GM19397 (cell line): ENCODE data around the gene ARHGEF28.

Source experiments
- ATAC-seq: cut with Tn5 transposase; IDR thresholded peaks from one replicate; pipeline ENCODE4 v1.9.1; 2021; ENCODE audit warnings: mild to moderate bottlenecking, moderate library complexity; ENCODE audit not compliant: unreplicated experiment

ARHGEF28 gene

DNA sequence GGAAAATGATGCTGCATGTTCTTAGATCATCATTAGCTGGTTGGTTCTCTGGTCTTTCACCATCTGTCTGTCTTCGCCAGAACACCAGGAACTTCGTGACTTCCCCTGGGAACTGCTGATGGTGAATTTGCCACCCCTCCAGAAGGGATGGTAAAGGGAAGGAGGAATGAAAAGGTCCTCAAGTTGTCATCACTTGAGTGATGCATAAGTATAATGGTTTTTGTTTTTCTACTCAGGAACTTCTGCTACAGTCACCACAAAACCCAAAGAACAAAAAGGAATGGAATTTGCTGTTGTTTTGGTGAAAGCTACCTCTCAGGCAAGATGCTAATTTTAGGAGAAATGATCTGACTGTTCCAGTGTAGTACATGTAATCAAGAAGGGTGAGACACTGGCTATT lies 328.4 kb downstream of the ARHGEF28 start:
- ATAC-seq: no peak

DNA sequence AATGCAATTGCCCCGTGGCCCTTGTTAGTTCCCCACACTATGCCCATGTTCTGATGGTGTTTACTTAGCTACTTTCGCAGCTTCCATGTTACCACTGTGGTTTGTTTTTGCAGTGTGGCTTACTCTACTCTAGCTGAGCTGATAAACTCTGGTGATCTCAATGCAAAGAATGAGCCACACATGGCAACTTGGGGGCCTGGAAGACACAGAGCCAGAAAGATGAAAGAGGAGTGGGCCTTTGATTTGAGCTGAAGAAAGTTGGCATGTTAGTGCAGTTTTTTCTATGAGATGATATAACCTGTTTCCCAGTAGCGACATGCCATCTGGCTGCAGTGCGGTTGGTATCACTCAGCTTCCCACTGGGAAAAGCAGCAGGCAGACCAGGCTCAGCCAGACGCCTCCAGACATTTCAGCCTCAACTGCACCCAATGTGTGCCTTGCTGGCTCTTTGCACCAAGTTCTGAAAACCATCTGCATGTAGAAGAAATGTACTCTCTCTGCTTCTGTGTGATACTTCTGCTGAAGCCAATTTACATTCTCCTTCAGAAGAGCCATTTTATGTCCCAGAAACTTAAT lies 329.4 kb downstream of the ARHGEF28 start:
- no peak for ATAC-seq

GRCh38 chr5:73957397-73958001 lies 331.5 kb downstream of the ARHGEF28 start:
- ATAC-seq: no peak

GRCh38 chr5:73958037-73958436 lies 332.0 kb downstream of the ARHGEF28 start:
- no peak for ATAC-seq

- peak; percentile 68 for ATAC-seq
Measured at GRCh38 chr5:73960023-73960422, 334.0 kb downstream of the ARHGEF28 start.

- ATAC-seq: peak; percentile 28
Measured at GRCh38 chr5:73960426-73960825, 334.4 kb downstream of the ARHGEF28 start.

DNA sequence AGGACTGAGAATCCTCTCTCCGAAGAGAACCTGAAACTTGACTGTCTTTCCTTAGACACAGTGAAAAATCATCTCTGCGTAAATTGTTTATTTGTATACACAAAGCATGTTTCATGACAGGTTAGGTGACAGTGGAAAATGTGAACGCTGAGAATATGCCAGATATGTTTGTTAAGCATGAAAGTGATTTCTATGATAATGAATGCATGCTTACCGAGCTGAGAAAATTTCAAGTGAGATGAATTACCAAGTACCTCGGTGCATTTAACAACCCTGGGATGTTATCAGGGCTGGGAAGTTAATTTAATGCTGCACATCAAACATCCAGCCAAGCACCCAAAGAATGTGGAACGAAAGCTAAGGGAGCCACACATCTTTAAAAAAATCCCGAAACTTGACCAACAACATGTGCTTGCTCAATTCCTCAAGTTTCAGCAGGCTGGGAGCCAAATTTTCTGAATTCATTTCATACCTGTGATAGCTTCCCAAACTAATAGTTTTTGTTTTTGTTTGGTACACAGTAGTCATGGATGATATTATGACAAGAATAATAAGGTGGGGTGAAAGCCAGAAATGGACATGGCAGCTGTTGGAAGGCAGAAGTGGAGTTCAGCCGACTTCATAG lies 336.9 kb downstream of the ARHGEF28 start:
- no peak for ATAC-seq

GRCh38 chr5:73964352-73964865 lies 338.4 kb downstream of the ARHGEF28 start:
- no peak for ATAC-seq

DNA sequence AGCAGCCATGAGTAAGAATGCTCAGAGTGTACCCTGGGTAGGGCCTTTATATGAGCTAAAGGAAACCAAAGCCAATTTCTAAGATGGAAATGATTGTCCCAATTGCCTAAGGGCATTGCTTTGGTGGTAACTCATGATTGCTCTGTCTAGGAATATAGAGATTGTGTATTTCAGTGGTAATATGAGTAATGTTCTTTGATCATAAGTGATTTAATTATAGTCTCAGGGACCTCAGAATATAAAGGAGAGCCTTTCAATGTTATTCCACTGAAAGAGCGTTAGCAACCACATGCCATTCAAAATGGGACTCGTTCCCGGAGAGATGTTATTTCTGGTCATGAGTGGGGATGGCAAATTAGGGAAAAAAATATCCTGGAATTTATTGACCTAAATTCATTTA lies 340.5 kb downstream of the ARHGEF28 start:
- ATAC-seq: no peak

- no peak for ATAC-seq
Measured at GRCh38 chr5:73967347-73967746, 341.4 kb downstream of the ARHGEF28 start.

- ATAC-seq: no peak
Measured at GRCh38 chr5:73968246-73968645, 342.2 kb downstream of the ARHGEF28 start.

GRCh38 chr5:73968729-73969128 lies 342.7 kb downstream of the ARHGEF28 start:
- no peak for ATAC-seq

DNA sequence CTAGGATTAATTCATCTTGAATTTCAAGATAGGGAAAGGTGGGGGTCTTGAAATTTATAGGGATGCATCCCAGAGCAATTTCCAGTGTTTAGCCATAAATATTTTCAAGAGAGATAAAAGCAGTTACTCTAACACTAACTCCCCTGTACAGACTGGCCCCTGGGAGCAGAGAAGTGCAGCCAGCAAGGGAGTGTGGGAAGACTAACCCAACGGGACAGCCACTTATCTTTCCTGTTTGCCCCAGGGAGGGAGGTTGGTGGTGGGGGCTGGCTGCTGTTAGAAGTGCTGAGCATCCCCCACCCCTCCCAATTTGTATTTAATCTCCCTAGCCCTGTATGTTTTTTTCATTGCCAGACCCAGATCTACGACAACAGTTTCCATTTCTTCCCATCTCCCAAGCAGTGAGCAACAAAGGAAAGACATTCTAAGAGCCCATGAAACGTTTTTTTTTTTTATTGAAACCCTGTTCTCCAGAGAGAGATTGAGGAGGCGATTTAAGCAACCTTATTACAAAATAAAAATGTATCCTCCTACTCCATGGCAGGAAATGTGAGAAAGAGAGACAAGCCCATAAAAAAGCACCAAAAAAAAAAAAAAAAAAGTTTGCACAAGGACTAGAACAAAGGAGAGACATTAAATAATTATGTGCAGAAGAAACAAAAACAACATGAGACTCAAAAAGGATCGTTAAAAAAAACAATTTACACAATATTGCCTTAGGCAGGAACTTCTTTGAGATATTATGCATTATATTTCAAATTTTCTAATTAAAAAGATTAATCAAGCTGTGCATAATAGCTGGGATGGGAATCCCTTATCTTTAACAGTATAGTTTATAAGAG lies 343.4 kb downstream of the ARHGEF28 start:
- no peak for ATAC-seq

DNA sequence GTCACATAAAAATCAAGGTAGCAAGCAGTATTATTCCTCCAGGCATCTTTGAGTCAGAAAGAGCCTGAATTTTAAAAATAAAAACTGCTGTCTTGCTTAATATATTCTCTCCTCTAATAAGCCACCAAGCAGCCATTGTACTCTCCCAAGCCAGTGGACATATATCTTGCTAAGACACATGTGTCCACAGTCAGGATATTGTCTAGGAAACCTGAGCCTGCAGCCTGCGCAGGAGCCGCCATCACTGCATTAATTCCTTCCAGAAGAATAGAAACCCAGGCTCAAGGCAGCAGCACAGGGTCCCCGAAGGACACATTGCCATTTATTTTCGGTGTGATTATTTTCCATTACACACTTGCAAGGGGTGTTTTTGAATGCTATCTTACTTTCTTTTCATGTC lies 345.3 kb downstream of the ARHGEF28 start:
- no peak for ATAC-seq

DNA sequence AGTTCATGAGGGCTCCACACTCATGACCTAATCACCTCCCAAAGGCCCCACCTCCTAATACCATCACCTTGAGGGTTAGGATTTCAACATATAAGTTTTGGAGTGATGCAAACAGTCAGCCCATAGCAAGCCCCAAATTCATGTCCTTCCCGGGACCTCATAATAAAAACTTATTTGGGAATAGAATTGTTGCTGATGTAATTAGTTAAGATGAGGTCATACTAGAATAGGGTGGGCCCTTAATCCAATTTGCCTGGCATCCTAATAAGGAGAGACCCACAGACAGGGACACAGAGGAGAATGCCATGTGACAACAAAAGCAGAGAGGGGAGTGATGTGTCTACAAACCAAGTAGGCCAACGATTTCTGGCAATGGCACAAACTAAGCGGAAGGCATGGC lies 347.1 kb downstream of the ARHGEF28 start:
- no peak for ATAC-seq

DNA sequence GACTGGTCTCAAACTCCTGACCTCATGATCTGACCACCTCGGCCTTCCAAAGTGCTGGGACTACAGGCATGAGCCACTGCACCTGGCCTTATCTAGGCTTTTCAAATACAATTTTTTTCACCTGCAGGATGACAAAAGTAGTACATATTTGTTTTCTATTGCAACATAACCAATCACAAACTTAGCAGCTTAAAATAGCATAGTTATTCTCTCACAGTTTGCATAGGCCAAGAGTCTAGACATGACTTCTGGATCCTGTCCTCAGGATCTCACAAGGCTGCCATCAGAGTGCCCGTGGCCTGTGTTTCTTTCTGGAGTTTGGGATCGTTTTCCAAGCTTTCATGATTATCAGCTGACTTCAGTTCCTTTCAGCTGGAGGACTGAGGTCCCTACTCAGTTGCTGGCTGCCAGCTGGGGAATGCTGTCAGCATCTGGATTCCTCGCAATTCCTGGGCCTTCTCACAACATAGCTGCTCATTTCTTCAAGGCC lies 348.9 kb downstream of the ARHGEF28 start:
- no peak for ATAC-seq

DNA sequence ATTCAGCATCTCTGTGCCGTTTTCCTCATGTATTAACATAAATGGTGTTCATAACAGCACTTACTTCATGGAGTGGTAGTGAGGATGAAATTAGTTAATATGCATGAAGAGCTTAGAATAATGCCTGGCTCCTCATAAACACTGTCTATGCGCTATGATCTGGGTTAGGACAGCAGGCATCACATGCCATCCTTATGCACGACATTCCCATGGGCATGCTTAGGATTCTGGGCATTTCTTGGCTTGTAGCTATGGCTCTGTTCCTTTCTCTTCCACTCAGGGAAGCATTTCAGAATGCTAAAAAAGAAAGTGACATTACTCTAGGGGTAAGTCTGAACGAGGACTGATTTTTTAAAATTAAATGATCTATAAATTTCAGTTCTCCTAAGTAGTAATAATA lies 349.8 kb downstream of the ARHGEF28 start:
- no peak for ATAC-seq

DNA sequence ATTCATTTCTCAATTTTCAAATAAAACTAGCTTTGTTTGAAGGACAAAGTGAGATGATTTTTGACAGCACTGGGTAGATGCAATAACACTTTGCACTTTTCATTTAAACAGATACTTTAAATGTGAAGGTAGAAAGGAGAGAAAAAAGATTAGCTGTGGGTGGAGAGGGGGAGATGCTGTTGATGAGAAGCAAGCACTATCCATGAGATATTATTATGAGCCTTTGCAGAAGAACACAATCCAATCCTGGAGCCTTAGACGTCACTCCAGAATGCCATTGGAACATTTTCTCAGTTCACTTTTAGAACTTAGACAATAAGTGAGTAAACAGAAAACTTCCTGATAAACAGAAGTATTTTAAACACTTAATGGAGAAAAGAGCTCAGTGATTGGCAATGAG lies 351.1 kb downstream of the ARHGEF28 start:
- no peak for ATAC-seq

DNA sequence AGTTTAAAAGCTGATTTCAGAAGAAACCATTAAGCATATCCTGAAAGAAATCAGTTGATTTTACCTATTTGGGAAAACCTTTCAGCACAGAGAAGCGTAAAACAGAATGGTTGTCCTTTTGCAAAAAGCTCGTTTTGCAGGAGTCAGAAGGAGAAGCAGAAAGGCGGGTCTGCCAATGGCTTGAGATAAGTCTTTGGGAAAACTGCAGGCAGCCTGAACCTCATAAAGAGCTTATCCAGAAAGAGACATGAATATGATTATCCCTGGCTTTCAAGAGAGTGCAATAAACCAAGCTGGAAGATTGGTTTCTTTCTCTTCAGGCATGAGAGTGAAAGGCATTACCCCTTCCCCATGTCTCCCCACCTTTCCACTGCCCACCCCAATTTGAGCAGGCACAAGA lies 353.3 kb downstream of the ARHGEF28 start:
- ATAC-seq: no peak

DNA sequence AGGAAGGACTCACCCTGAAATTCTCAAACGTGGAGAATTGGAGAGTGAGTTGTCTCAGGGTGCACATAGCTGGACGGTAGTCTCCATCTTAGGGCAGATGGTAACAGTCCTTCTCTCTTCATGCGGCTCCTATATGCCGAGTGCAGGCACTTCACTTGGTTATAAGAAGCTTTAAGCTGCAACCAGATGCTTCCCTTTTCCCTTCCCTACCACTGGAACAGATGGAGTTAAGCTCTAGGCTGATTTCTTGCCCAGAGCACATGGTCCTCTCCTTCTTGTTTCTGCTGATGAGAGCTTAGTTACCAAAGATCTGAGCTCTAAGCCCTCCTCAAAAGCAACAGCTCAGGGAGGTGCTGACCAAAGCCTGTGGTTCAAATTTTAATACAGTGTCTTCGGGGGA lies 355.7 kb downstream of the ARHGEF28 start:
- no peak for ATAC-seq

GRCh38 chr5:73983644-73984043 lies 357.6 kb downstream of the ARHGEF28 start:
- no peak for ATAC-seq
